ENCODE measurements around the gene TMEM91. TPM values are rescaled to one million over a fixed set of nuclear protein-coding genes. Genes with fewer than 3 reads are reported as not detected.

TMEM91 gene
- 5.3 and 8.4 TPM in 2 replicates for total RNA-seq

DNA sequence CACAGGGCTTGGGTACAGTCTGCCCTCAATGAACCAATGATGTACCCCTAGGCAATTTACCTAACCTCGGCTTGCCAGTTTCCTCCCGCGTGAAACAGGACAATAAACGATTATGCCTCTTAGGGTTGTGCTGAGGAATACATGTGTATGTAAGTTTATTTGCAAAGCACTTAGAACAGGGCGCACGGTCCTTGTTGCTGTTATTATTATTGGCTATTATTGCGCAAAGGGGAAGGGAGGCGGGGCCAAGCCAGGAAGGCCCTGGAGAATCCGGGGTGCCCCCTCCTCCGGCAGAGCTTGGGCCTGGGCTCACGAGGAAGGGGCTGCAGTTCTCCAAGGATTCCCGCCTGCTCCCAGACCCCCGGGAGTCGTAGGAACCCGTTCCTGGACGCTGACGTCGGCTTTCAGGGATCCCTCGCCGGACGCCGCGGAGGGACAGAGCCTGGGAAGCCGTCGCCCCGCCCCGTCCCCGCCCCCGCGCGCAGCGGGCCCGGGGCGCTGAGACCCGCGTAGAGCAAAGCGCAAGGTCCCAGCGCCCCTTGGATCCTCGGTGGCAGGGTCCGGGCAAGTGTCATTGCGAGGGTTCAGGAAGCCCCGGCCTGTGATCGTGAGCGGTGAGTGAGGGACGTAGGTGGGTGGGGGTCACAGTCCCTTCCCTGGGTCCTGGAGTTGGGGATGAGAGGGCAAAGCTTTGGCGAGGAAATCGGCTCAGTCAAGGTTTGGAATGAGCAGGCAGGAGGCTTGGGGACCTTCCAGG is at the start of gene TMEM91:
TMEM91 (plus strand) TSS at position 293 of the 757 bp plus-strand sequence. CDS start 1,777 bp downstream, outside the sequence.

DNA sequence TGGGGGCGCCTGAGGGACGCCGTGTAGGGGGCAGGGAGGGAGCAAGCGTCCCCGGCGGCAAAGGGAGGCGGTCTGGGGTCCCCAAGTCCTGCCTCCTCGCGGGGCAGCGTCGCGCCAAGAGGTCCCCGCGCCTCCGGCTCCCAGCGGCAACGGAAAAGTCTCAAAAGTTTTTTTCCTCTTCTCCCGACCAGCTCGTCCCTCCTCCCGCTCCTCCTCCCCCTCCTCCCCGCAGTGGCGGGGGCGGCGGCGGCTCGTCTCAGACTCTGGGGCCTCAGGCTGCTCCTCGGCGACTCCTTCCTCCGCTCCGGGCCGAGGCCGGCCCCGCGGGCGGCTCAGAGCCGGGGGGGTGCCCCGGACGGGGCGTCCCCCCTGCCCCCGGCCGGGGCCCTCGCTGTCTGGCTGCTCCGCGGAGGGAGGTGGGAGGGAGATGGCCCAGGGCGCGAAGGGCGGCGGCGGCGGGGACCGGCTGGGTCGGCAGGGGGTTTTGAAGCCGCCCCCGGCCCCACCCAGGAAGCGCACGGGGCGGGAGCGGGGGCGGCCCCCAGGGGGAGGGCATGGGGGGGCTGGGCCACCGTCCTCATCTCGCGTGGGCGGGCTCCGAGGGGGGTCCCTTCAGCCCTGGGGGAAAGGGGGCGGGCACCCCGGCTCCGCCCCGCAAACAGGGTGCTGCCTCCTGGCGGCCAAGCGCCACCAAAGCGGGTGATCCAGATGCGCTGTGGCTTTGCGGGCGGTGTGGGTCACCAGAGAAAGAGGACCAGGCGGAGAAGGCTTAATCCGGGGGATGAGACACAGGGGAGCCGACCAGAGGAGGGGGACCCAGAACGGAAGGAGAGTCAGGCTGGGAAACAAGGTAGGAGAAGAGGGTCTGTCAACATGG is 22.6 kb upstream of the TMEM91 start, which contains the start of gene TGFB1:
TGFB1 (minus strand) TSS at position 457 of the 877 bp plus-strand sequence. CDS start 878 bp downstream, outside the sequence.

DNA sequence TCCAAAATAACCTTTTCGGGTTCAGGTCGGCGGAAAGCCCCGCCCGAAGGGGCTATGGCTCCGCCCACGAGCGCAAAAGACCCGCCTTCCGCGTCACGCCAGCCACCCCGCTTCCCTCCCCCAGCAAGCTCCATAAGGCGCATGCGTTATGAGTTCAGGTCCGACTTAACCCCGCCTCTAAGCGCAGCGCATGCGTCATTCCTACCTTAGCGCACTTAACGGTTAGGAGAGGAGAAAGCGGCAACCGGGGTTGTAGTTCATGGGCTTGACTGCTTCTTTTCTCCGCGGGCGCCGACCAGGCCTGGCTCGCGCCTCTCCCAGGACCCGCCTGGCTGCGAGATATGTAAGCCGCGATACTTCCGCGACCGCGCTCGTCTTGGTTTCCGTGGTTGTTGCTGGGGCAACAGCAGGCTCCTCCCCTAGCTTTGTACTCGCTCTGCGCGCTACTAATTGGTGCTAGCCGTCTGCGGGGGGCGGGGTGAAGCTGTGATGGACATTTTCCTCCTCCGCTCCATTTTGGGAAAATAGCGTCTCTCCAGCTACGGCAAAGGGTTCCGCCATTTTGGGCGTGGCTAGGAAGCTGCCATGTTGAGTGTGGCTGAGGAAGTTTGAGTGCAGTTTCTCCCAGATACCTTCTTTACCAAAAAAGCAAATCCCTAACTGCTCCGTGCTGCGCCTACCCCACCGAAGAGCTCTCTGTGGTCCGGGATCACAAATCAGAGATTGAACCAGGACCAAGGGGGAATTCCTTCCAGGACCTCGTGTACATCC is 12.4 kb upstream of the TMEM91 start, which contains the start of gene B9D2:
B9D2 (minus strand) TSS at position 397 of the 771 bp plus-strand sequence. CDS start 630 bp downstream, outside the sequence.

DNA sequence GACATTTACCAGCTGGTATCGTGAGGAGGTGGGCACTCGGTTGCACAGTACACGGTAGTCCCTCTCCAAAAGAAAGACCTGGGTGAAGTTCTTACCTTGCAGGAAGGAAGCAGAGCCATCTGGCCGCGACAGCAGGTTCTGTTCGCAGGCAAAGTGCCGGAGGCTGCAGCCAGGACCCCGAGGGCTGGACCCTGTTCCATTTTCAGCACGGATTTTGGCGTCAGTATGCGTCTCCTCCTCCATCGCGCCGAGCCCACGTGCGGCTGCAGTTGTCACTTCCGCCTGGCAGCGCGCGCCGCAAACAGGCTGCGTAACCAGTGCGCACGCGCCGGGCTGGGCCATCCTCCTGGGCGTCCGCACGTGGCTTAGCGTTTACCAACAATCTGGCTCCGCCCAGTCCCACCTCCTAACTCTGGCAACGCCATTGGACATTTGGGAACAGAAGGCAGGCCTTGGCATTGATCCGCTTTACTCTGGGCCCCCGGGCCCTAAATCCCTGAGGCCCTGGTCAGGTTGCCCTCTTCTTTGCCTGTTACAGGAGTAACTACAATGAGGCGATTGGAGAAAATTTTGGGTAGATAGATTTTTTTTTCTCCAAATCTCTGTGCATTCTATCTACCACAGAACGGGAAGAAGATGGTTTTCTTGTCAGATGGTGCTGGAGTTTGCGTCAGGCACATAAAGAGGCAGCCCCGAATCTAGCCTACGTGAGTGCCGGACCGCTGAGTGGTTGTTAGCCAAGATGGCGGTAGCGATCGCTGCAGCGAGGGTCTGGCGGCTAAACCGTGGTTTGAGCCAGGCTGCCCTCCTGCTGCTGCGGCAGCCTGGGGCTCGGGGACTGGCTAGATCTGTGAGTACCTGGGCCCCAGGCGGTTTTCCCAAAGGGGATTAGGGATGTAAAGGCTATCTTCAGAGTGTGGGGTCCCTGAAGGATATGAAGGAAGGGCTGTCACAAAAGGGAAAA is 21.0 kb downstream of the TMEM91 start, which contains the start of the genes BCKDHA and EXOSC5:
BCKDHA (plus strand) TSS at position 733 of the 964 bp plus-strand sequence; CDS start at position 743, 10 bp downstream.
EXOSC5 (minus strand) TSS at position 274 of the 964 bp plus-strand sequence; CDS start at position 243, 31 bp downstream.

DNA sequence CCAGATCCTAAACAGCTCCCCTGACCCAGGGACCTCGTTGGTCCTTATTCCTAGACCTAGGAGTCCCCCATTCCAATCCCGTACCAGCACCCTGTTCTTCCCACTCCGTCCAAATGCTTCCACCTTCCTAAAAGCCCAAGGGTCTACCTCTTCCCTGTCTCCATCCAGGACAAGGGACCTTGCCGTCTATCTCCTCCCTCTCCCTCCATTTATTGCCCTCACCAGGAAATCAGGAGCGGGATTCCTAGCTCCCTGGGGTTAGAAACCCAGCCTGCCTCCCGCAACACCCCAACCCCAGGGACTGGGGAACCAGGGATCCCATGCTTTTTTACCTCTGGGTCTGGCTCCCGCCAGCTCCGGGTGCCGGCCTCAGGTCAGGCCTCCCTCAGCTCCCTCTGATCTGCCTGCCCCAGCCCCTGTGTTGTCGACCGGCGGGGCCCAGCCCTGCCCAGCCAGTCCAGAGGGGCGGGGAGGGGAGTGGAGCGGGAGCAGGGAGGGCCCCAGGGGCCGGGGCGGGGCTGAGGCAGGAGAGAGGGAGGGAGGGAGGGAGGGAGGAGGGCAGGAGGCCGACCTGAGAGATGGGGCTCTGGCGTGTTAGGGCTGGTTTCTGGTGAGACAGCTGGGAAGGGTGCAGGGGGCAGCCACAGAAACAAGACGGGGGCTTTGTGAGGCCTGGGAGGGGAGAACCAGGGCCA is 50.8 kb downstream of the TMEM91 start, which contains the start of gene B3GNT8:
B3GNT8 (minus strand) TSS at position 423 of the 695 bp plus-strand sequence. CDS start 596 bp downstream, outside the sequence.

Other genes with a start within 250 kb of the TMEM91 start
- not detected in 2 replicates for gene CYP2S1, start 183.3 kb upstream of the TMEM91 start, total RNA-seq
- gene AXL, start 157.3 kb upstream of the TMEM91 start, total RNA-seq: 76.3 and 92.6 TPM in 2 replicates
- 45.9 and 54.9 TPM in 2 replicates for gene HNRNPUL1, start 112.2 kb upstream of the TMEM91 start, total RNA-seq
- gene CCDC97, start 66.4 kb upstream of the TMEM91 start, total RNA-seq: 5.5 TPM in 2 replicates
- 16.4 and 41.6 TPM in 2 replicates for gene TGFB1, start 22.6 kb upstream of the TMEM91 start, total RNA-seq
- 8.8 and 10.1 TPM in 2 replicates for gene B9D2, start 12.4 kb upstream of the TMEM91 start, total RNA-seq
- 20.7 and 25.7 TPM in 2 replicates for gene EXOSC5, start 20.8 kb downstream of the TMEM91 start, total RNA-seq
- gene BCKDHA, start 21.3 kb downstream of the TMEM91 start, total RNA-seq: 37.8 and 56.5 TPM in 2 replicates
- gene B3GNT8, start 50.8 kb downstream of the TMEM91 start, total RNA-seq: 2.6 and 4.4 TPM in 2 replicates
- gene DMAC2, start 63.4 kb downstream of the TMEM91 start, total RNA-seq: 45.9 and 59.8 TPM in 2 replicates
- not detected in 2 replicates for gene ERICH4, start 66.6 kb downstream of the TMEM91 start, total RNA-seq
- gene CEACAM21, start 199.6 kb downstream of the TMEM91 start, total RNA-seq: 0.32 TPM in 1 of 2 replicates, not detected in the other

Measured in epithelial cell of umbilical artery (primary cell).